ENCODE data around the gene IL6ST. TPM values are rescaled to one million over a fixed set of nuclear protein-coding genes. Genes with fewer than 3 reads are reported as not detected.

Gene IL6ST
- polyA plus RNA-seq, 1 donor (not counting 4 experiments of a cell fraction or from before 2014, with no cell fraction given), result 41.3 TPM

DNA sequence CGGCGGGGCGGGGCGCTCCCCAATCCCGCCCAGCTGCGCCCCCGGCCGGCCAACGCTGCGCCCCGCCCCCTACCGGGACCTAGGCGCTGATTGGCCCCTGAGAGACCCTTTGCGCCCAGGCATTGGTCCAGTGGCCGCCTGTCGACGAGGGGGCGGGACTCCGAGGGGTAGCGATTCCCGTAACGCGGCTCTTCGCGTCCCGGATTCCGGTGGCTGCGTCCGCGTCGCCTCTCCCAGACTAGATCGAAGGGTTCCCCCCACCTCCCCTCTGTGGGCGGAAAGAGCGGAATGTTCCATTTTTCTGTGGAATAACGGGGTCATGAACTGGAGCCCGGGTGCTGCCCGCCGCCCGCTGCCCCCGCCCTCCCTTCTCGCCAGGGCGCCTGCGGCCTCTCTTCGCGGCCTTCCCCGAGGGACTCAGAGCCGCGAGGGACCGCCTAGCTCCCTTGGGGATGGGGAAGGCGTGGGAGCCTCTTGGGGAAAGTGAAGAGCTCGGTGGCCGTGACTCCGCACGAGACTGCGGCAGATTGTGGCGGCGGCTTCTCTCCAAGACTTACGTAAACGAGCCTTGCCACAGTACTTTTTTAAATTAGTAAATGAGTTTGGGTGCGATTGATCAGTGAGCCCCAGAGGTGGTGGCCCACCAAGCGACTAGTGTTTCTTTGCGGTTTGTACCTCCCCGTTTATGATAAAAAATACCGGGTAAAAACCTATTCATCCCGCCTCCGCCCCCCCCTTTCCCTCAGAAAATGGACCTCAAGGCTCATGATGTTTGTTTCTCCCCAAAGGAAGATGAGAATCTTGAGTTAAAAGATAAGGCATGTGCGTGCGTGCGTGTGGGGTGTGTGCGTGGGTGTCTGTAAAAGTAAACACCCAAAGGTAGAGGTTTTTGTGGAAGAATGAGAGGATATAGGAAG, 493 bp upstream of the IL6ST start:
- dilution Hi-C loops (cut with MboI; ENCODE audit: extremely low pct_ligation_motif_present, low sequenced_read_pairs), result no loop called here
- H3K79me2 ChIP-seq (ENCODE audit: control insufficient read depth, insufficient read depth, low read length), result peaks cover 33% of the 10 kb centered on the region
- no peak for FAIRE-seq

GRCh38 chr5:55993731-55994494, 850 bp downstream of the IL6ST start:
- TF ChIP-seq, protein P1, sequence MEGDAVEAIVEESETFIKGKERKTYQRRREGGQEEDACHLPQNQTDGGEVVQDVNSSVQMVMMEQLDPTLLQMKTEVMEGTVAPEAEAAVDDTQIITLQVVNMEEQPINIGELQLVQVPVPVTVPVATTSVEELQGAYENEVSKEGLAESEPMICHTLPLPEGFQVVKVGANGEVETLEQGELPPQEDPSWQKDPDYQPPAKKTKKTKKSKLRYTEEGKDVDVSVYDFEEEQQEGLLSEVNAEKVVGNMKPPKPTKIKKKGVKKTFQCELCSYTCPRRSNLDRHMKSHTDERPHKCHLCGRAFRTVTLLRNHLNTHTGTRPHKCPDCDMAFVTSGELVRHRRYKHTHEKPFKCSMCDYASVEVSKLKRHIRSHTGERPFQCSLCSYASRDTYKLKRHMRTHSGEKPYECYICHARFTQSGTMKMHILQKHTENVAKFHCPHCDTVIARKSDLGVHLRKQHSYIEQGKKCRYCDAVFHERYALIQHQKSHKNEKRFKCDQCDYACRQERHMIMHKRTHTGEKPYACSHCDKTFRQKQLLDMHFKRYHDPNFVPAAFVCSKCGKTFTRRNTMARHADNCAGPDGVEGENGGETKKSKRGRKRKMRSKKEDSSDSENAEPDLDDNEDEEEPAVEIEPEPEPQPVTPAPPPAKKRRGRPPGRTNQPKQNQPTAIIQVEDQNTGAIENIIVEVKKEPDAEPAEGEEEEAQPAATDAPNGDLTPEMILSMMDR (optimal IDR thresholded peaks at IDR 0.05 in 1 of 3, IDR thresholded peaks at IDR 0.05 in 1 of 3, conservative IDR thresholded peaks at IDR 0.05 in 1 of 3; ENCODE audit: extremely low read depth in 1 of 3, insufficient read depth in 2 of 3, low read length in 3 of 3), result no peak
- no peak for TF ChIP-seq EZH2 (IDR thresholded peaks at IDR 0.05; ENCODE audit: low read length)
- no peak for DNase-seq (ENCODE audit: low read depth, low spot score)
- Histone ChIP-seq H3K9ac (ENCODE audit: control insufficient read depth, extremely low read depth, insufficient read depth, low read length) (peak overlapping the region; percentile 98), H3K4me2 (ENCODE audit: control insufficient read depth, extremely low read depth, insufficient read depth, low read depth, low read length) (peak overlapping the region; percentile 93), H3K9me3 (ENCODE audit: control insufficient read depth, low read depth, low read length) (no peaks in the 10 kb centered on the region), H3K36me3 (ENCODE audit: control insufficient read depth in 2 of 2, extremely low read depth in 1 of 2, insufficient read depth in 2 of 2, low read length in 2 of 2) (no peaks in the 10 kb centered on the region), H2AFZ (ENCODE audit: control insufficient read depth, low read length) (peak overlapping the region; percentile 70), H3K79me2 (ENCODE audit: control insufficient read depth, insufficient read depth, low read length) (peaks cover 44% of the 10 kb centered on the region), H3K9me1 (ENCODE audit: control insufficient read depth, extremely low read depth, insufficient read depth, low read length) (no peaks in the 10 kb centered on the region), H3K27ac (ENCODE audit: control insufficient read depth, insufficient read depth, low read length) (peak overlapping the region; percentile 98), H4K20me1 (ENCODE audit: control insufficient read depth, extremely low read depth, insufficient read depth, low read length) (no peaks in the 10 kb centered on the region), H3K27me3 (ENCODE audit: control insufficient read depth, extremely low read depth, insufficient read depth, low read length) (no peaks in the 10 kb centered on the region), H3K4me3 (ENCODE audit: control insufficient read depth in 2 of 3, extremely low read depth in 1 of 3, insufficient read depth in 2 of 3, low read depth in 1 of 3, low read length in 3 of 3) (peak overlapping the region; percentile 85 to 93 (median 92)), H3K4me1 (ENCODE audit: control insufficient read depth, extremely low read depth, insufficient read depth, low read length) (peaks cover 19% of the 10 kb centered on the region)
- no peak for FAIRE-seq
- dilution Hi-C loops (cut with MboI; ENCODE audit: extremely low pct_ligation_motif_present, low sequenced_read_pairs), result no loop called here

More for the DNA sequence above, 493 bp upstream of the IL6ST start:
- H3K9me1 ChIP-seq (ENCODE audit: control insufficient read depth, extremely low read depth, insufficient read depth, low read length), result no peaks in the 10 kb centered on the region
- peak overlapping the region; percentile 85 to 93 (median 92) for H3K4me3 ChIP-seq (ENCODE audit: control insufficient read depth in 2 of 3, extremely low read depth in 1 of 3, insufficient read depth in 2 of 3, low read depth in 1 of 3, low read length in 3 of 3)
- DNase-seq (ENCODE audit: low read depth, low spot score), result no peak
- no peaks in the 10 kb centered on the region for H3K36me3 ChIP-seq (ENCODE audit: control insufficient read depth in 2 of 2, extremely low read depth in 1 of 2, insufficient read depth in 2 of 2, low read length in 2 of 2)
- H3K4me2 ChIP-seq (ENCODE audit: control insufficient read depth, extremely low read depth, insufficient read depth, low read depth, low read length), result peak overlapping the region; percentile 90
- no peaks in the 10 kb centered on the region for H4K20me1 ChIP-seq (ENCODE audit: control insufficient read depth, extremely low read depth, insufficient read depth, low read length)
- no peaks in the 10 kb centered on the region for H3K27me3 ChIP-seq (ENCODE audit: control insufficient read depth, extremely low read depth, insufficient read depth, low read length)
- peak overlapping the region; percentile 98 for H3K27ac ChIP-seq (ENCODE audit: control insufficient read depth, insufficient read depth, low read length)
- TF ChIP-seq, protein P1 (optimal IDR thresholded peaks at IDR 0.05 in 1 of 3, IDR thresholded peaks at IDR 0.05 in 1 of 3, conservative IDR thresholded peaks at IDR 0.05 in 1 of 3; ENCODE audit: extremely low read depth in 1 of 3, insufficient read depth in 2 of 3, low read length in 3 of 3), result peak in 1 of 3 experiments; percentile 1
- no peak for TF ChIP-seq EZH2 (IDR thresholded peaks at IDR 0.05; ENCODE audit: low read length)
- peaks cover 19% of the 10 kb centered on the region for H3K4me1 ChIP-seq (ENCODE audit: control insufficient read depth, extremely low read depth, insufficient read depth, low read length)
- peak overlapping the region; percentile 98 for H3K9ac ChIP-seq (ENCODE audit: control insufficient read depth, extremely low read depth, insufficient read depth, low read length)
- no peaks in the 10 kb centered on the region for H3K9me3 ChIP-seq (ENCODE audit: control insufficient read depth, low read depth, low read length)
- peak overlapping the region; percentile 82 for H2AFZ ChIP-seq (ENCODE audit: control insufficient read depth, low read length)

All from keratinocyte (primary cell).